HepG2 (cell line): Measurements from ENCODE around the gene ATP2A3. TPM values are rescaled to one million over a fixed set of nuclear protein-coding genes. Genes with fewer than 3 reads are reported as not detected.

Experiments used
- ATAC-seq: fragments of 200-7000 bp; cut with Tn5 transposase; 3 replicates; pipeline ENCODE4 v1.9.1; 2020; ENCODE audit warnings: mild to moderate bottlenecking, moderate library complexity
- BruUV-seq: library from RNA; stranded (reverse); fragments of 400-500 nt; replicated peaks from 2 replicates; lab custom pipeline; 2021; lab: Mats Ljungman, UMichigan
- CTCF ChIA-PET: fragments of 300-600 bp; formaldehyde crosslinking; extraction: SDS; loops from one replicate; lab custom pipeline; 2021; ENCODE audit warnings: low total read pairs, inconsistent platforms, low intra/inter-chr PET ratio; lab: Yijun Ruan, JAX
- POLR2A ChIA-PET: fragments of 350-600 bp; sonication (Branson Sonifier 250); formaldehyde crosslinking; loops from one replicate; lab custom pipeline; 2020; ENCODE audit warnings: antibody characterized with exemption, inconsistent platforms; lab: Yijun Ruan, JAX
- DNase-seq: peaks from one replicate; pipeline ENCODE4 v3.0.0-alpha.2; 2015; ENCODE audit warnings: low spot score
- FAIRE-seq: peaks from 3 replicates; lab custom pipeline; 2011; peaks lifted over from hg19 to GRCh38; lab: Jason Lieb, UNC
- H2AFZ ChIP-seq: one replicate; pipeline ENCODE4 v1.6.1; 2011; ENCODE audit warnings: low read length, inconsistent platforms
- H3K27ac ChIP-seq: fragments of 300-600 bp; 3 replicates; pipeline ENCODE4 v1.8.0; 2011; ENCODE audit warnings: mixed run types, mild to moderate bottlenecking, mixed read lengths, low read length, inconsistent platforms; ENCODE audit not compliant: insufficient read depth; ENCODE audit errors: extremely low read length
- H3K27me3 ChIP-seq, 2 experiments: fragments of 200-600 bp in 1 of 2; 2 replicates in 1 of 2; 3 replicates in 1 of 2; pipeline versions ENCODE4 v1.6.0 to v1.8.0; 2011; ENCODE audit warnings: low read length in 2 of 2, mild to moderate bottlenecking in 2 of 2, moderate library complexity in 2 of 2, inconsistent platforms in 1 of 2; ENCODE audit not compliant: insufficient read depth in 2 of 2, control insufficient read depth in 1 of 2
- H3K36me3 ChIP-seq, 2 experiments: fragments of 200-600 bp in 1 of 2; replicated peaks in 1 of 2; 2 replicates in 1 of 2; 3 replicates in 1 of 2; pipeline versions ENCODE4 v1.5.1 to v1.8.0; 2011; ENCODE audit warnings: low read length in 2 of 2, inconsistent platforms in 1 of 2; ENCODE audit not compliant: insufficient read depth in 2 of 2, control insufficient read depth in 1 of 2
- H3K4me1 ChIP-seq: 2 replicates; pipeline ENCODE4 v1.5.1; 2012; ENCODE audit warnings: low read length, inconsistent platforms; ENCODE audit not compliant: insufficient read depth
- H3K4me2 ChIP-seq: 2 replicates; pipeline ENCODE4 v1.6.0; 2011; ENCODE audit warnings: low read depth, low read length, inconsistent platforms
- H3K4me3 ChIP-seq, 3 experiments: fragments of 200-600 bp in 1 of 3; sonication (generic), shearing (Covaris generic) in 1 of 3; replicated peaks in 1 of 3; 2 replicates each; pipeline ENCODE4 v1.5.1; 2011 to 2016; ENCODE audit warnings: low read length in 3 of 3, inconsistent platforms in 2 of 3, low read depth in 2 of 3, mild to moderate bottlenecking in 2 of 3, control low read depth in 1 of 3, mixed read lengths in 1 of 3; ENCODE audit not compliant: insufficient read depth in 1 of 3
- H3K79me2 ChIP-seq: one replicate; pipeline ENCODE4 v1.6.1; 2011; ENCODE audit warnings: low read length, inconsistent platforms; ENCODE audit not compliant: insufficient read depth
- H3K9ac ChIP-seq: 2 replicates; pipeline ENCODE4 v1.6.0; 2011; ENCODE audit warnings: mild to moderate bottlenecking, low read depth, low read length, inconsistent platforms; ENCODE audit not compliant: insufficient read depth
- H3K9me3 ChIP-seq: 2 replicates; pipeline ENCODE4 v1.5.1; 2012; ENCODE audit warnings: mild to moderate bottlenecking, low read length
- H4K20me1 ChIP-seq: 2 replicates; pipeline ENCODE4 v1.6.0; 2011; ENCODE audit warnings: inconsistent platforms, mild to moderate bottlenecking, low read length, moderate library complexity; ENCODE audit not compliant: insufficient read depth
- EEA1 ChIP-seq: sonication (generic); formaldehyde crosslinking; IDR thresholded peaks from 2 replicates; pipeline ENCODE4 v1.5.1; 2020; ENCODE audit warnings: mild to moderate bottlenecking, missing genetic modification reagents, borderline replicate concordance
- HCFC1 ChIP-seq: fragments of 150-350 bp; IDR thresholded peaks from 2 replicates; pipeline ENCODE4 v1.6.1; 2014; ENCODE audit warnings: low read depth, low read length
- MYC ChIP-seq: sonication (generic); formaldehyde crosslinking; IDR thresholded peaks from 2 replicates; pipeline ENCODE4 v1.9.0; 2021; ENCODE audit warnings: missing genetic modification reagents, borderline replicate concordance
- PCBP2 ChIP-seq: fragments of 200-400 bp; formaldehyde crosslinking; optimal IDR thresholded peaks from 2 replicates; pipeline ENCODE3; 2018; ENCODE audit warnings: low read length, low read depth; ENCODE audit not compliant: poor library complexity, severe bottlenecking
- RFX5 ChIP-seq: IDR thresholded peaks from 2 replicates; pipeline ENCODE4 v1.6.1; 2011; ENCODE audit warnings: low read depth, low read length, improper control_type of control experiment
- ZMAT3 ChIP-seq: sonication (generic); formaldehyde crosslinking; conservative IDR thresholded peaks from 2 replicates; pipeline ENCODE4 v1.7.0; 2021; ENCODE audit warnings: missing genetic modification reagents
- ZNF124 ChIP-seq: sonication (generic); formaldehyde crosslinking; IDR thresholded peaks from 2 replicates; pipeline ENCODE4 v1.4.0; 2020; ENCODE audit warnings: missing genetic modification reagents
- ZNF460 ChIP-seq: sonication (generic); formaldehyde crosslinking; IDR thresholded peaks from 2 replicates; pipeline ENCODE4 v1.5.1; 2020; ENCODE audit warnings: missing genetic modification reagents, mild to moderate bottlenecking, borderline replicate concordance
- ZNF724P ChIP-seq: sonication (generic); formaldehyde crosslinking; IDR thresholded peaks from 2 replicates; pipeline ENCODE4 v1.8.0; 2022; ENCODE audit warnings: missing genetic modification reagents, borderline replicate concordance
- WGBS: methylation state at CpG from one replicate; pipeline ENCODE4 v1.1.6; 2017; ENCODE audit warnings: low lambda C conversion rate; 5-methylcytosine and 5-hydroxymethylcytosine counted together
- in situ Hi-C: cut with HindIII; loops from 2 replicates; pipeline ENCODE4 v1.10.0; 2017; ENCODE audit warnings: low pct_unique_long_range_greater_than_20kb; ENCODE audit not compliant: extremely low pct_ligation_motif_present
- intact Hi-C: fragments of 100-400 bp; cut with micrococcal nuclease; formaldehyde crosslinking; loops from one replicate; pipeline ENCODE4 v1.10.0; 2022; ENCODE audit not compliant: unreplicated experiment
- polyA plus RNA-seq, 8 experiments: library from polyadenylated mRNA; depleted of rRNA in 3 of 8; stranded (reverse) in 7 of 8; unstranded in 1 of 8; fragments of >200 nt; fragmentation: Illumina TruSeq in 4 of 8; extraction: Trizol in 4 of 8; gene quantifications; 2 replicates each; pipeline versions ENCODE4 v1.2.1 to v1.2.3, GENCODE V29; 2011 to 2016; ENCODE audit warnings: low read depth in 4 of 8, missing spikeins in 1 of 8, mixed read lengths in 1 of 8; ENCODE audit not compliant: insufficient read depth in 1 of 8
- total RNA-seq, 5 experiments: library from RNA; depleted of rRNA; stranded (reverse); fragments of >200 nt; fragmentation: Illumina TruSeq; extraction: Trizol; gene quantifications; 2 replicates each; pipeline ENCODE4 v1.2.3, GENCODE V29; 2016; ENCODE audit warnings: low read depth in 1 of 5
- TF ChIP-seq, protein P1 (sequence below): sonication (generic); formaldehyde crosslinking; IDR thresholded peaks from 2 replicates; pipeline ENCODE4 v1.5.0; 2020; ENCODE audit warnings: missing genetic modification reagents, mild to moderate bottlenecking, borderline replicate concordance
- TF ChIP-seq, protein P2 (sequence below): sonication (generic); formaldehyde crosslinking; IDR thresholded peaks from 2 replicates; pipeline ENCODE4 v1.4.0; 2020; ENCODE audit warnings: missing genetic modification reagents
- TF ChIP-seq, protein P3 (sequence below): sonication (generic); formaldehyde crosslinking; IDR thresholded peaks from 2 replicates; pipeline ENCODE4 v1.4.0; 2020; ENCODE audit warnings: missing genetic modification reagents, mild to moderate bottlenecking, borderline replicate concordance
- TF ChIP-seq, protein P4 (sequence below): sonication (generic); formaldehyde crosslinking; IDR thresholded peaks from 2 replicates; pipeline ENCODE4 v1.5.0; 2020; ENCODE audit warnings: mild to moderate bottlenecking, missing genetic modification reagents
- TF ChIP-seq, protein P5 (sequence below): sonication (generic); formaldehyde crosslinking; IDR thresholded peaks from 2 replicates; pipeline ENCODE4 v1.5.1; 2020; ENCODE audit warnings: missing genetic modification reagents, mild to moderate bottlenecking, borderline replicate concordance
- TF ChIP-seq, protein P6 (sequence below): sonication (generic); formaldehyde crosslinking; IDR thresholded peaks from 2 replicates; pipeline ENCODE4 v1.8.1; 2023; ENCODE audit warnings: mild to moderate bottlenecking, missing genetic modification reagents, borderline replicate concordance

ATP2A3 gene
- total and polyA plus RNA-seq, 2 of the 13 experiments (the other 11 are each of a cell fraction or from before 2014, with no cell fraction given) = 0.07 TPM; not detected in 1

DNA sequence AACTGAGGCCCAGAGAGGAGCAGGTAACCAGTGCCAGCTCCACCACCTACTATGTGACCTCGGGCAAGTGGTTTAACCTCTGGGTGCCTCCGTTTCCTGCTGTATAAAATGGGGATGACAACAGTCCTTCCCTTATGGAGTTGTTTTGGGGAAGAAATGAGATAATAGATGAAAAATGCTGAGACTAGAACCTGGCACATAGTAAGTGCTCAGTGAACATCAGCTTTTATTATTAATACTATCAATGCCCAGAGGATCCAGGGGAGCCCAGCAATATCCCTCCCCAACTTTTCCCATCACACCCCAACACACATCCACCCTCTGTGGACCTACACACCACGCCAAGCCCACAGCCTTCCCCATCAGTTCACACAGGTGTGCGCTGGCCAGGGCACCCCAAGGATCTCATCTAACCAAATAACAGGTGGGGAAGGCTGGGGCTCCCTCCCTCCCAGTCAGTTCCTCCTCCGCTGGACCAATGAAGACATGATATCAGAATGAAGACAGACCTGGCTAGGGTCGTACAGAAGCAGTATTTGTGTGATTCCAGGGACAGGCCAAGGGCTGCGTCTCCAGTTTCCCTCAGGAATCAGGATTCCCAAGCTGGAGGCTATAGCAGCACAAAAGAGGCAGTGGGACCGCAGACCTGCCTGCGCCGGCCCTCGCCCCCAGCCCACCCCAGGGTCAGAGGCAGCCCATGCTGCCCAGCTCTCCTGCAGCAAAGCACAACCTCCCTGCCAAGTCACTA is 1.8 kb downstream of the ATP2A3 start:
- Histone ChIP-seq H3K9ac (no peak overlapping the region), H3K4me2 (no peak overlapping the region), H3K79me2 (no peaks in the 10 kb centered on the region), H3K27me3 (peaks cover 4 to 64% of the 10 kb centered on the region in 2 experiments), H3K4me3 (no peak overlapping the region), H3K4me1 (peaks cover 52% of the 10 kb centered on the region), H3K36me3 (no peaks in the 10 kb centered on the region), H3K27ac (no peak overlapping the region), H4K20me1 (no peaks in the 10 kb centered on the region), H2AFZ (no peak overlapping the region), H3K9me3 (no peaks in the 10 kb centered on the region)
- no peak for DNase-seq
- intact Hi-C loops = no loop called here
- no peak for FAIRE-seq
- CTCF ChIA-PET = no interaction called here
- no TSS peak for BruUV-seq
- in situ Hi-C loops = no loop called here
- 49% methylated on average over 11 of the region's 11 CpGs for WGBS
- POLR2A ChIA-PET = no interaction called here
- ATAC-seq = no peak
- TF ChIP-seq, protein P1, sequence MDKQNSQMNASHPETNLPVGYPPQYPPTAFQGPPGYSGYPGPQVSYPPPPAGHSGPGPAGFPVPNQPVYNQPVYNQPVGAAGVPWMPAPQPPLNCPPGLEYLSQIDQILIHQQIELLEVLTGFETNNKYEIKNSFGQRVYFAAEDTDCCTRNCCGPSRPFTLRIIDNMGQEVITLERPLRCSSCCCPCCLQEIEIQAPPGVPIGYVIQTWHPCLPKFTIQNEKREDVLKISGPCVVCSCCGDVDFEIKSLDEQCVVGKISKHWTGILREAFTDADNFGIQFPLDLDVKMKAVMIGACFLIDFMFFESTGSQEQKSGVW (CRISPR knock-in tag) = no peak
- TF ChIP-seq ZNF124 (CRISPR knock-in tag) = no peak
- TF ChIP-seq, protein P2, sequence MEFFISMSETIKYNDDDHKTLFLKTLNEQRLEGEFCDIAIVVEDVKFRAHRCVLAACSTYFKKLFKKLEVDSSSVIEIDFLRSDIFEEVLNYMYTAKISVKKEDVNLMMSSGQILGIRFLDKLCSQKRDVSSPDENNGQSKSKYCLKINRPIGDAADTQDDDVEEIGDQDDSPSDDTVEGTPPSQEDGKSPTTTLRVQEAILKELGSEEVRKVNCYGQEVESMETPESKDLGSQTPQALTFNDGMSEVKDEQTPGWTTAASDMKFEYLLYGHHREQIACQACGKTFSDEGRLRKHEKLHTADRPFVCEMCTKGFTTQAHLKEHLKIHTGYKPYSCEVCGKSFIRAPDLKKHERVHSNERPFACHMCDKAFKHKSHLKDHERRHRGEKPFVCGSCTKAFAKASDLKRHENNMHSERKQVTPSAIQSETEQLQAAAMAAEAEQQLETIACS (CRISPR knock-in tag) = no peak
- no peak for TF ChIP-seq EEA1 (CRISPR knock-in tag)
- TF ChIP-seq, protein P3, sequence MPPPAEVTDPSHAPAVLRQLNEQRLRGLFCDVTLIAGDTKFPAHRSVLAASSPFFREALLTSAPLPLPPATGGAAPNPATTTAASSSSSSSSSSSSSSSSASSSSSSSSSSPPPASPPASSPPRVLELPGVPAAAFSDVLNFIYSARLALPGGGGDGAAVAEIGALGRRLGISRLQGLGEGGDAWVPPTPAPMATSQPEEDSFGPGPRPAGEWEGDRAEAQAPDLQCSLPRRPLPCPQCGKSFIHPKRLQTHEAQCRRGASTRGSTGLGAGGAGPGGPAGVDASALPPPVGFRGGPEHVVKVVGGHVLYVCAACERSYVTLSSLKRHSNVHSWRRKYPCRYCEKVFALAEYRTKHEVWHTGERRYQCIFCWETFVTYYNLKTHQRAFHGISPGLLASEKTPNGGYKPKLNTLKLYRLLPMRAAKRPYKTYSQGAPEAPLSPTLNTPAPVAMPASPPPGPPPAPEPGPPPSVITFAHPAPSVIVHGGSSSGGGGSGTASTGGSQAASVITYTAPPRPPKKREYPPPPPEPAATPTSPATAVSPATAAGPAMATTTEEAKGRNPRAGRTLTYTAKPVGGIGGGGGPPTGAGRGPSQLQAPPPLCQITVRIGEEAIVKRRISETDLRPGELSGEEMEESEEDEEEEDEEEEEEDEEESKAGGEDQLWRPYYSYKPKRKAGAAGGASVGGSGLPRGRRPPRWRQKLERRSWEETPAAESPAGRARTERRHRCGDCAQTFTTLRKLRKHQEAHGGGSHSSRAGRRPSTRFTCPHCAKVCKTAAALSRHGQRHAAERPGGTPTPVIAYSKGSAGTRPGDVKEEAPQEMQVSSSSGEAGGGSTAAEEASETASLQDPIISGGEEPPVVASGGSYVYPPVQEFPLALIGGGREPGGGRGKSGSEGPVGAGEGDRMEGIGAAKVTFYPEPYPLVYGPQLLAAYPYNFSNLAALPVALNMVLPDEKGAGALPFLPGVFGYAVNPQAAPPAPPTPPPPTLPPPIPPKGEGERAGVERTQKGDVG (CRISPR knock-in tag) = no peak
- TF ChIP-seq, protein P4, sequence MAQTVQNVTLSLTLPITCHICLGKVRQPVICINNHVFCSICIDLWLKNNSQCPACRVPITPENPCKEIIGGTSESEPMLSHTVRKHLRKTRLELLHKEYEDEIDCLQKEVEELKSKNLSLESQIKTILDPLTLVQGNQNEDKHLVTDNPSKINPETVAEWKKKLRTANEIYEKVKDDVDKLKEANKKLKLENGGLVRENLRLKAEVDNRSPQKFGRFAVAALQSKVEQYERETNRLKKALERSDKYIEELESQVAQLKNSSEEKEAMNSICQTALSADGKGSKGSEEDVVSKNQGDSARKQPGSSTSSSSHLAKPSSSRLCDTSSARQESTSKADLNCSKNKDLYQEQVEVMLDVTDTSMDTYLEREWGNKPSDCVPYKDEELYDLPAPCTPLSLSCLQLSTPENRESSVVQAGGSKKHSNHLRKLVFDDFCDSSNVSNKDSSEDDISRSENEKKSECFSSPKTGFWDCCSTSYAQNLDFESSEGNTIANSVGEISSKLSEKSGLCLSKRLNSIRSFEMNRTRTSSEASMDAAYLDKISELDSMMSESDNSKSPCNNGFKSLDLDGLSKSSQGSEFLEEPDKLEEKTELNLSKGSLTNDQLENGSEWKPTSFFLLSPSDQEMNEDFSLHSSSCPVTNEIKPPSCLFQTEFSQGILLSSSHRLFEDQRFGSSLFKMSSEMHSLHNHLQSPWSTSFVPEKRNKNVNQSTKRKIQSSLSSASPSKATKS = no peak
- TF ChIP-seq ZMAT3 (CRISPR knock-in tag) = no peak
- TF ChIP-seq MYC (CRISPR knock-in tag) = no peak
- no peak for TF ChIP-seq RFX5
- TF ChIP-seq, protein P5, sequence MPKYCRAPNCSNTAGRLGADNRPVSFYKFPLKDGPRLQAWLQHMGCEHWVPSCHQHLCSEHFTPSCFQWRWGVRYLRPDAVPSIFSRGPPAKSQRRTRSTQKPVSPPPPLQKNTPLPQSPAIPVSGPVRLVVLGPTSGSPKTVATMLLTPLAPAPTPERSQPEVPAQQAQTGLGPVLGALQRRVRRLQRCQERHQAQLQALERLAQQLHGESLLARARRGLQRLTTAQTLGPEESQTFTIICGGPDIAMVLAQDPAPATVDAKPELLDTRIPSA (CRISPR knock-in tag) = no peak
- no peak for TF ChIP-seq ZNF460 (CRISPR knock-in tag)
- no peak for TF ChIP-seq HCFC1
- no peak for TF ChIP-seq ZNF724P (CRISPR knock-in tag)
- no peak for TF ChIP-seq PCBP2
- TF ChIP-seq, protein P6, sequence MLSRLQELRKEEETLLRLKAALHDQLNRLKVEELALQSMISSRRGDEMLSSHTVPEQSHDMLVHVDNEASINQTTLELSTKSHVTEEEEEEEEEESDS = no peak
